Stimulated activated CD8-positive, alpha-beta memory T cell treated with anti-CD3 and anti-CD28 coated beads, Interleukin-4, amount 100 ng/mL, for 4 hours (primary cell): ENCODE measurements around the gene SAFB.
A peak's percentile ranks its signal among the peaks of the same experiment; 100 is the strongest.
"Not testable (repeated sequence)": the region's sequence is repeated elsewhere in the genome, so short reads cannot be mapped to it uniquely, and the experiment has no call there.

ENCODE experiments used
- DNase-seq, 2 donors: peaks; one replicate each; pipeline ENCODE4 v3.0.0-alpha.2; 2020; ENCODE audit warnings: low read depth in 2 of 2, low spot score in 1 of 2

SAFB gene

DNA sequence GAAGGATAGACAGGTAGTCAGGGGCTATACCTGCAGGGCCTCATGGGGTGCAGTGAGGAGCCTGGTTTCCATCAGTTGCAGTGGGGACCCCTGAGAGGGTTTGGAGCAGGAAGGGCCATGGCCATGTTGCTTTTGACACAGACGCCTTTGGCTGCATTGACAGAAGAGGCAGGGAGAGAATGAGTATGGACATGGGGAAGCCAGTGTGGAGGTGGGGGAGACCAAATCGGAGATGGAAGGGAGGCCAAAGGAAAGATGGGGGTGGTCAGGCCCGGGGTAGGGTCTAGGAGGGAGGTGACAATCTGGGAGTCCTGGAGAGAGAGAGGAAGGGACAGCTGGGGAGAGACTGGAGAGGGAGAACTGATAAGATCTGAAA lies 59.2 kb downstream of the SAFB start:
- no peak for DNase-seq

DNA sequence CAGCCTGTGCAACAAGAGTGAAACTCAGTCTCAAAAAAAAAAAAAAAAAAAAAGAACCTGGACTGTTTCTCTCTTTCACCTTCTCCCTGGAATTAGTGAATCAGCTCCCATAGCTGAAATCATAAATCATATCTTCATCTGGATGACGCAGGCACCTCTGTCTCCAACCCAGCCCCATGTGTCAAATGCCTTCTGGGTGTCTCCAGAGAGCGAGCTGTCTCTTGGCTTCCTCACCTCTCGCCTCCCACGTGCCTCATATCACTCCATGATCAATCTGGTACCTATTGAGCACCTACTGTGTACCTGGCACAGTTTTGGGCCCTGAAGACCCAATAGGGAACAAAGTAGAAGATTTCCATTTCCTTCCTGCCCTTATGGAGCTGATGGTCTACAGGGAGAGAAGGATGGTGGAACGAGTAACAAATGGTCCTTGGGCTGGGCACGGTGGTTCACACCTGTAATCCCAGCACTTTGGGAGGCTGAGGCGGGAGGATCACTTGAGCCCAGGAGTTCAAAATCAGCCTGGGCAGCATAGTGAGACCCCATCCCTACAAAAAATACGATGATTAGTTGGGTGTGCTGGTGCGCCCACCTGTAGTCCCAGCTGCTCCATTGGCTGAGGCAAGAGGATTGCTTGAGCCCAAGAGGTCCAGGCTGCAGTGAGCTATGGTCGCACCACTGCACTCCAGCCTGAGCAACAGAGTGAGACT lies 60.4 kb downstream of the SAFB start:
- DNase-seq = no peak

DNA sequence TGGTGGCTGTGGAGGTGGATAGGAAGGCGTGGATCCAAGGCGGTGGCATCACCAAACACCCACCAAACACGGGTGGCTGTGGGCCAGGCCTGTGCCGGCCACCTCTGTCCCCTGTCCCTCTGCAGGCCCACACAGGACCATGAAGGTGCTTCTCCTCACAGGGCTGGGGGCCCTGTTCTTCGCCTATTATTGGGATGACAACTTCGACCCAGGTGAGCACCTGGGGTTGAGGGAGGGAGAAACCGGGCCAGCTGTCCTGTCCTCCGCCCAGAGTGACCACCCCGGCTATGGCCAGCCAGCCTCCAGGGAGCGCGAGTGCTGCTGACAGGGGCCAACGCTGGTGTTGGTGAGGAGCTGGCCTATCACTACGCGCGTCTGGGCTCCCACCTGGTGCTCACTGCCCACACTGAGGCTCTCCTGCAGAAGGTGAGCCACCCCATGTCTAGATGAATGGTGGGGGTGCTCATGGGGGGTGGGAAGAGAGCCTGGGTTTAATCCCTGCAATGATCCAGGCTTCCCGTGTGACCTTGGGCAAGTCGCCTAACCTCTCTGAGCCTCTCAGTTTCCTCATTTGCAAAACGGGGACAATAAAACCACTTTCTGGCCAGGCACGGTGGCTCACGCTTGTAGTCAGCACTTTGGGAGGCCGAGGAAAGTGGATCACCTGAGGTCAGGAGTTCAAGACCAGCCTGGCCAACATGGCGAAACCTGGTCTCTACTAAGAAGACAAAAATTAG lies 62.0 kb downstream of the SAFB start:
- DNase-seq = no peak

DNA sequence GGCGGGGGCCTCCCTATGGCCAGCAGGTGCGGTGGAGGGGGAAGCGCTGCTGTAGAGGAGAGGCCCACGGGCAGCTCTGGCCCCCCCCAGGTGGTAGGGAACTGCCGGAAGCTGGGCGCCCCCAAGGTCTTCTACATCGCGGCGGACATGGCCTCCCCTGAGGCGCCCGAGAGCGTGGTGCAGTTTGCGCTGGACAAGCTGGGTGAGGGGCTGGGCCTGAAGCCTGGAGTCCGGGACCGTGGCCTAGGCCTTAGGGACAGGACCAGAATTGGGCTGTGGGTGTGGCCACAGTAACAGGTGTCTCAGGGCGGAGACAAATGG lies 63.4 kb downstream of the SAFB start:
- no peak for DNase-seq

DNA sequence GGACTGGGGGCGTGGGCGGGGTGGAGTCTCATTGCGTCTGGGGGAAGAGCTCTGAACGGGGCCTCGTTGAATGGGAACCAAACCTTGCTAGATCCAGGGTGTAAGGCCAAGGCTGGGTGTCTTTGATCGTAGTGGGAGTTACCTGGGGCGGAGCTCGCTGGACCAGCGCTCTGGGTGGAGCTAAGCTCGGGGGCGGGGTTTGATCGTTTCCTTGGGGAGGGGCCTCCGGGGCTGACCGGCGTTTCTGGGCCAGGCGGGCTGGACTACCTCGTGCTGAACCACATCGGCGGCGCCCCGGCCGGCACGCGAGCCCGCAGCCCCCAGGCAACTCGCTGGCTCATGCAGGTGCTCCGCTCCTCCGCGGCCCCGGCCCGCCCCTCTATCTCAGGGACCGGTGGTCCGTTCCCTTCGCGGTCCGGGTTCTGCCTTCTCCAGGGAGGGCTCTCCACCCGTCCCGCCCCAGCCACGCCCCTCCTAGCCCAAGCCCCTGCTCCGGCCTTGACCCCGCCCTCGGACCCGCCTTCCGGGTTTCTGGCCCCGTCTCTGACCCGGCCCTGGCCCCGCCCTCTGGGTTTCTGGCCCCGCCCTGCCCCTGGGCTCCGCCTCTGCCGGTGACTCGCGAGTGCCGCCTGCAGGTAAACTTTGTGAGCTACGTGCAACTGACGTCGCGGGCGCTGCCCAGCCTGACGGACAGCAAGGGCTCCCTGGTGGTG lies 63.9 kb downstream of the SAFB start:
- DNase-seq = peak; percentile 94

DNA sequence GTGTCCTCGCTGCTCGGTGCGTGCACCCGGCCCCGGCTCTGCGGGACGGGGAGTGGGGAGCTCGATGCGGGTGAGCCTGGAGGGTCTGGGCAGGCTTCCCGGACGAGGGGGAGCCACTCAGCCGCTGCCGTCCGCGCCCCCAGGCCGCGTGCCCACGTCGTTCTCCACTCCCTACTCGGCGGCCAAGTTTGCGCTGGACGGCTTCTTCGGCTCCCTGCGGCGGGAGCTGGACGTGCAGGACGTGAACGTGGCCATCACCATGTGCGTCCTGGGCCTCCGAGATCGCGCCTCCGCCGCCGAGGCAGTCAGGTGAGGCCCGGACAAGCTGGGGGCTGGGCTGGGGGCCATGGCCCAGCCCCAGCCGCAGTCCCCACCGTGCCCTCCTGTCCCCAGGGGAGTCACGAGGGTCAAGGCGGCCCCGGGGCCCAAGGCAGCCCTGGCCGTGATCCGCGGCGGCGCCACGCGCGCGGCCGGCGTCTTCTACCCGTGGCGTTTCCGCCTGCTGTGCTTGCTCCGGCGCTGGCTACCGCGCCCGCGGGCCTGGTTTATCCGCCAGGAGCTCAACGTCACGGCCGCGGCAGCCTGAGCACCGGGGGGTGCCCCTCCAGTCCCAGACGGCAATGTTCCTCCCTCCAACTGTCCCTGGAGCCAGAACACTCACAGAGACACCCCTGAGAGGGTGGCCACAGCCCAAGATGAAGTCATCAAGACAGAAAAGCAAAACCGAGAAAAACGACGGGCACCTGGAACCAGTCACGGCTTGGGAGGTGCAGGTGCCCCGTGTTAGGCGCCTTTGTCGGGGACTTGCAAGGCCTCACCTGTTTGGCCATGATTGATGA lies 64.7 kb downstream of the SAFB start:
- DNase-seq = no peak

DNA sequence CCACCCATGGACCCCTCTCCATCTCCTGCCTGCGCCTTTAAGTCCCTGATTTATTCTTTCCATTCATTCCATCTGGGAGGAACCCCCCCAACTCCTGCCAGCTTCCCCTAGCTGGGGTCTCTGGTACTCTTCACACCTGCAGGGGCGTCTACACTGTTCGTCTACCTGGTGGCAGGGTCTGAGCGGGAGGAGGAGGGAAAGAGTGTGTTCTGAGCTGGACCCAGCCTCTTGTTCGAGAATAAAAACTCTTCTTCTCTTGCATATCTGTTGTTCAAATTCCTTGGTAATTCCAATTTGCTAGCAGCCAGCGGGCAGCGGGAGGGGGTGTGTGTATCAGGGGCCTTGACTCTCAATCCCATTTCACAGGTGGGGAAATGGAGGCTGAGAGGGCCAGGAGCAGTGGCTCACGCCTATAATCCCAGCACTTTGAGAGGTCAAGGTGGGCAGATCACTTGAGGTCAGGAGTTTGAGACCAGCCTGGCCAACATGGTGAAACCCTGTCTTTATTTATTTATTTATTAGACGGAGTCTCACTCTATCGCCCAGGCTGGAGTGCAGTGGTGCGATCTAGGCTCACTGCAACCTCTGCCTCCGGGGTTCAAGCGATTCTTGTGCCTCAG lies 65.5 kb downstream of the SAFB start:
- not testable (repeated sequence) for DNase-seq

DNA sequence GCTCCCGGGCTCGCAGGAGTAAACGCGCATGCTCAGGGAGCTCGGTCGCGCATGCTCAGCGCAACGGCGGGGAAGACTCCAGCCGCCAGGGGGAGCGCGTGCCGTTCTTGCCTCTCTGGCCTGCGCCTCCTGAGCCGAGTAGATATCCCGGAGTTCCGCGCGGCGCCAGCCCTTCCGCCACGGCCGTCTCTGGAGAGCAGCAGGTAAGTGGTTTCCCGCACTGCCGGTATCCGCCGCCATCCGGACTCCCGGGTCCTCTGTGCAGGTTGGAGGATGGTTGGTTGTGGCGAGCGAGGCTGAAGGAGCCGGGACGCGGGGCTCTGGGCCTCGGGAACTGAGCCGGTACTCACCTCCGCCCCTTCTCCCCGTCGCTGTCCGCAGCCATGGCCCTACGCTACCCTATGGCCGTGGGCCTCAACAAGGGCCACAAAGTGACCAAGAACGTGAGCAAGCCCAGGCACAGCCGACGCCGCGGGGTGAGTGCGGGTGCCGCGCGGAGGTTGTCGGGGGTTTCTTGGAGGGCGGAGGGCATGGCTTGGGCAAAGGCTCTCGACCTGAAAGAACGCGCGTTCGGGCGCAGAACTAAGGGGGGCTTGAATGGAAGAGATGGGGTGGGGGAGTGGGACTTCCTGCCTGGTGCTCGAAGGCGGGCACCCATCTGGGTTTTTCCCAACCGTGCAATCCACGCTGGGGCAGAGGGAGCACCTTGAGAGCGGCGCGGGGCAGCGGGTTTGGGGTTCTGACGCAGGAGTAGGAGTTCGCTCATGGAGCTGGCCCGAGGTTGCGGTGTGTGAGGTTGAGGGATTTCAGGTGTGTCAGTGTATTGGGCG lies 67.5 kb downstream of the SAFB start, which contains the start of gene RPL36:
RPL36 (plus strand) TSS at position 171 of the 830 bp plus-strand sequence; CDS start at position 384, 213 bp downstream.
- peak; percentile 94 to 97 for DNase-seq

DNA sequence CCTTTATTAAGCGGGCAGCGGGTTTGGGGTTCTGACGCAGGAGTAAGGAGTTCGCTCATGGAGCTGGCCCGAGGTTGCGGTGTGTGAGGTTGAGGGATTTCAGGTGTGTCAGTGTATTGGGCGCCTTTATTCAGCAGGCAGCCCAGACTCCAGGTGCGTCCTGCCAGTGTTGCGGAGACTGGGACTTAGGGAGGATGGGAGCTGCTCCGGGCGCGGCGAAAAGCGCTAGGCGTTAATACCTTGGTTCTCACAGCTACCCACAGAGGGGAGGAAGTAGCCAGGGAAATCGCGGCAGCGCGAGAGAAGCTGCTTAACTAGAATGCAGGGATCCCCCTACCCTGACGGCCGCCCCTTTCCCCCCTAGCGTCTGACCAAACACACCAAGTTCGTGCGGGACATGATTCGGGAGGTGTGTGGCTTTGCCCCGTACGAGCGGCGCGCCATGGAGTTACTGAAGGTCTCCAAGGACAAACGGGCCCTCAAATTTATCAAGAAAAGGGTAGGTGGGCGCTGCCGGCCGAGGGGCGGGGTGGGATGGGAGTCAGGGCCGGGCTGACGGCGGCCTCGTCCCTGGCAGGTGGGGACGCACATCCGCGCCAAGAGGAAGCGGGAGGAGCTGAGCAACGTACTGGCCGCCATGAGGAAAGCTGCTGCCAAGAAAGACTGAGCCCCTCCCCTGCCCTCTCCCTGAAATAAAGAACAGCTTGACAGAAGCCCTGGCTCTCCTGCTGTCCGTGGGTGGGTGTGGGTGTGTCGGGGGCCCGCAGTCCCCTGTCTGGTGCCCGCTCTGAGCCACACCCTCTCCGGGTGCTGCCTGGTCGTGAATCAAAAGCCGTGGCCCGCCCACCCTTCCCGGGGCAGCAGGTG lies 68.3 kb downstream of the SAFB start:
- DNase-seq = peak; percentile 46 to 54

DNA sequence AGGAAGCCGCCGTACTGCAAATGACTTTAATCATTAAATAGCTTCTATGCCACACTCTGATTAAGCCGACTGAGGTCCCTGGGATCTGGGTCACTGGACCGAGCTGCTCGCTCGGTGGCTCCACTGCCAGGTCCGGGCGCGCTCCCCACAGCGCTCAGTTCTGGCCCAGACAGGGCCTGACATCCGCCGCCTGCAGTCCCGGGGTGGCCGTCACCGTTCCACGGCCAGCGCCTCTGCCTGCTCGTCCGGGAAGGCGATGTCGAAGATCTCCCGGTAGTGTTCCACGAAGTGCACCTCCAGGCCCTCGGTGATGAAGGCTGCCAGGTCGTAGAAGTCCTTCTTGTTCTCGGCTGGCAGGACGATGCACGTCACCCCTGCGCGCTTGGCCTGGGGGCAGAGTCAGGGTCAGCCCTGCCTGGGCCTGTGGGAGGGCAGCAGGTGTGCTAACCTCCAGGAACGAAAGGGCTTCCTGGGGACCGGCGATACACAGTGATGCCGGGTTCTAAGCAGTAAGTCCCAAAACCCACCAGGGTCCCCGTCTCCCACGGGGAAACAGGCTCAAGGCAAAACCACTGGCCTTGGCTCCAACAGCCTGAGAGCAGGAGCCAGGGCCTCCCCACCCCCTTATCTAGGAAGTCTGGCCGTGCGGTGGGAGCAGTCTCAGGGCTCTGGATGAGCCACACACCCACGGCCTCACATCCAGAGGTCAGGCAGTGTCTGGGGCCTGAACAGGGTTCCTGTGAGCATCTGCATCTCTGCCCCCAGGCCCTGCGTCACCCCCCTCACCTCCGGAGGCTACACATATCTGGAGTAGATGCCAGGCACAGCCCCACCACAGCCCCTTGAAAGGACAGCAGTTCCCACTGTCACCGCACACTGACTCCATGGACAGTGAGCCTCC lies 69.2 kb downstream of the SAFB start:
- DNase-seq = no peak

DNA sequence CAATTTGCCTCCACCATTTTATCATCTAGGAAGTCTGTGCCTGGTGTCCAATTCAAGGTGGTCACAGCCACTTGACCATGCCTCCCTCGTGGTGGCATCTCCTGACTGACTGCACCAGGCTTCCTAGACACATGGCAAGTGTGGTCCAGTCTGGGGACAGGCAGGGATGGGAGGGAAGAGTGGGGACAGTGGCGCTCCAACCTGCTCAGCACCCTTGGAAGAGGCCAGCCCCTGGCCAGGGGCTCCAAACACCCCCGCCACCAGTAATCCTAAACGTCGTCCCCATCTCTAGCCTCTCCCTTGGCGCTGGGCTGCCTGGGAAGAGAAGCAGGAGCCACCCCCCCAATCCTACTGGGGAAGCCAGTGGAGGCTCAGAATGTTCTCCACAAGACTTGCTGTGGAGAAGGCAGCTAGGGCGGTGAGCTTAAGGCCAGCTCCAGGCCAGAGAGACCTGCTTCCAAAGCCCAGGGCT lies 69.9 kb downstream of the SAFB start:
- DNase-seq = no peak

DNA sequence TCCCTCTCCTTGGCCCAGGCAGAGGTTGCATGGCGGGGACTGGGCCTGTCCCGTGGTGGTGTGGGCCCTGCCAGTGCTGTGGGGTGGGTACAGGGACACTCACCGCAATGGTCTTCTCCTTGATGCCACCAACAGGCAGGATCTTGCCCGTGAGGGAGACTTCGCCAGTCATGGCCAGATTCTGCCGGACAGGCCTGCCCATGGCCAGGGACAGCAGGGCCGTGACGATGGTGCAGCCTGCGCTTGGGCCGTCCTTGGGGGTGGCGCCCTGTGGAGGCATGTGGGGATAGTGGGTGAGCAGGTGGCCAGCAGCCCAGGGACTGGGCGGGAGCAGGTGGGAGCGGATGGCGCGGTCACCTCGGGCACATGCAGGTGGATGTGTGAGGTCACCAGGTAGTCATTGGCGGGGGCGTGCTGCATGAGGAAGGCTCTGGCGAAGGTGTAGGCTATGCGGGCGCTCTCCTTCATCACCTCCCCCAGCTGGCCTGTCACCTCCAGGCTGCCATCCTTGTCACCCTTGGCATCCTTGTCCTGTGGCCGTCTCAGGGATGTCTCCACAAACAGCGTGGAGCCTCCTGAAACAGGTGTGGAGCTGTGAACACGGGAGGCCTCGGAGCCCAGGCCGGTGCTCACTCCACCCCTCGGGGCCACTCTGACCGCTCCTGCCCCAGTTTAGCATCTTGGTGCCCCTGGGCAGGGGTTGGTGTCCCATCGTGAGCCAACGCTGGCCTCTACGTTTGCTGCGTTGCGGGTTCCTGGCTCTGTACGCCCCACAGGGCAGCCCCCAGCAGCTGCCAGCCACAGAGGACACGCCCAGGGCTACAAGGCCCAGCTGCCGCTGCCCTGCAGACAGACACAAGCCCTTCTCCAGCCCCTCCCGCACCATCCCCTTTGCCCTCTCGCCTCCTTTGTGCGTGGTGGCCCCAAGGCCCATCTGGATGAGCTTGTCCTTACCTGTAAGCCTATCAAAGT lies 70.6 kb downstream of the SAFB start:
- DNase-seq = no peak

DNA sequence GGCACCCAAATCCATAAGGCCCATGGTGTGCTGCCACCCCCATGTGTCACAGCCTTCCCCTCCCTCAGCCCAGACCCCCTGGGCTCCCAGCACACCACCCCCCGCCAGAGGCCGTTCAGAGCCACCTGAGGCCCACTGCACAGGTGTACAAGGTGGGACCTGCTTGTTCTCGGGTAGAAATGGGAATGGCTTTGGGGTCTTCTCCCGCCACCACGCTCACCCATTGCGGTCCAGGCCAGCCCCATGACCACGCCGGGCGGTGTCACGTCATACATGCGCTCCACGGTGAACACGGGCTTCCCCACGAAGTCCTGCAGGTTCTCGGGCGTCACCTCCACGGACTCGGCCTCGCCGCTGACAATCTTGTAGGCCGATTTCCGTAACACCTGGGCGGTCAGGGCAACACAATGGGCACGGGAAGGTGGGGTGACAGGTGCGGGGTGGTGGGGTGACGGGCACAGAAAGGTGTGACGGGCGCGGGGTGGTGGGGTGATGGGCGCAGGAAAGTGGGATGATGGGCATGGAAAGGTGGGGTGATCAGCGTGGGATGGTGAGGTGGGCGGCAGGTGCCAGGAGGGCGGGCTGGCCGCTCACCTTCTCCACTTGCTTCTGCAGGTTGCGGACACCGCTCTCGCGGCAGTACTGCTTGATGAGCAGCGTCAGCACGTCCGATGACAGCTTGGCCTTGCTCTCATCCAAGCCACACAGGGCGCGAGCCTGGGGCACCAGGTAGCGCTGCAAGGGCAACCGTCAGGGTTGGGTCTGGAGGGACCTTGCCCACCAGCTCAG lies 71.5 kb downstream of the SAFB start:
- DNase-seq = no peak

DNA sequence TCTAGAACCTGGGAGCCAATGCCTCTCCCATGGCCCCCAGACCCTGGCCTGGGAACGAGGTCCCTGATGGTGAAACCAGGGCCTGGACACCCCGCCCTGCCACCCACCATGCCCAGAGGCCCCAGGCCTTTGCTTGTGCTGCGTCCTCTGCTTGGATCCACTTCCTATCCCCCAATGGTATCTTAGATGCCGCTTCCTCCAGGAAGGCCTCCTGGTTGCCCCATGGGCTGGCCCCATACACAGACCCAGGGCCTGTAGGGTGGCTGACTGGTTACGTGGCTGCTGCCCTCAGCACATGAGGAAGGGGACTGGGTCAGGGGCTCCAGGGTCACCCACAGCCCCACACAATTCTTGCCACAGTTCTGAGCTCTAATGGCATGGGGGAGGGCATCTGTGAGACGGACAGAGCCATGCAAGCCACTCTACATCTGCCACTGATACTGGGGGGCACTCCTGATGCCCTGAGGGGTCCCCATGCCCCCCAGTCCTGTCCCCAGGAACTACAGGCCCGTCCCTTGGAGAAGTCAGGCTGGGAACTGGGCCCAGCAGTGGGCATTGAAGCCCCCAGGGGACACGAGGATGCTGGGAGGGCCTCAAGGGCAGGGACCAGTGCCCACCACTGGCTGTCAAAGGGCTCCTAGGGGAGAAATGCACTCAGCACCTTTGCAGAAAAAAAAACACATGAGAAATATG lies 72.2 kb downstream of the SAFB start:
- no peak for DNase-seq

DNA sequence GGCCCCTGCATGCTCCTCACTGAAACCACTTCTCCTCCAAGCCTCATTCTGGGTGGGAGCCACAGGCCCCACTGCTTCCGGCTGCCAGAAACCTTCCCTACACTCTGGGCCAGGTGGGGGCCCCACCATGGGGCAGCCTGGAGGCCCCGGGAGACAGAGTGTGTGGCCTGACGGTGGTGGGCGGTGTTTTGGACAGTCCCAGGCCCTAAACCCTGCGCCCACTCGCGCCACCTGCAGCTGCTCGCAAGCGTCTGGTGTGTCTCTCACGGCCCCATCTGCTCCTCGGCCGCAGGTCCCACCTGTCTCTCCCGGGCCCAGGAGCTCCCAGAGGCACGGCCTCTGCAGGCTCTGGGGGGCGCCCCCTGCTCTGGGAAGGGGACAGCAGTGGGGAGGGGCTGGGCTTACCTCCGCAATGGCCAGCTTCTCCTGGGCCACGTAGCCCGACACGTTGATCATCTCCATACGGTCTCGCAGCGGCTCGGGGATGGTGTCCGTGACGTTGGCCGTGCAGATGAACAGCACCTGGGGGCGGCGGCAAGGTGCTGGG lies 72.8 kb downstream of the SAFB start:
- DNase-seq = no peak
